ENCODE data around the gene FLAD1.

- TF ChIP-seq FOXP4 (CRISPR knock-in tag; IDR thresholded peaks at IDR 0.05) (no peak), SMAD3 (CRISPR knock-in tag; IDR thresholded peaks at IDR 0.05; ENCODE audit: borderline replicate concordance) (no peak; the same call in 1 of the 2 replicates), ESRRA (CRISPR knock-in tag; IDR thresholded peaks at IDR 0.05; ENCODE audit: borderline replicate concordance) (no peak), CREB1 (CRISPR knock-in tag; IDR thresholded peaks at IDR 0.05) (no peak)
- TF ChIP-seq, protein P1, sequence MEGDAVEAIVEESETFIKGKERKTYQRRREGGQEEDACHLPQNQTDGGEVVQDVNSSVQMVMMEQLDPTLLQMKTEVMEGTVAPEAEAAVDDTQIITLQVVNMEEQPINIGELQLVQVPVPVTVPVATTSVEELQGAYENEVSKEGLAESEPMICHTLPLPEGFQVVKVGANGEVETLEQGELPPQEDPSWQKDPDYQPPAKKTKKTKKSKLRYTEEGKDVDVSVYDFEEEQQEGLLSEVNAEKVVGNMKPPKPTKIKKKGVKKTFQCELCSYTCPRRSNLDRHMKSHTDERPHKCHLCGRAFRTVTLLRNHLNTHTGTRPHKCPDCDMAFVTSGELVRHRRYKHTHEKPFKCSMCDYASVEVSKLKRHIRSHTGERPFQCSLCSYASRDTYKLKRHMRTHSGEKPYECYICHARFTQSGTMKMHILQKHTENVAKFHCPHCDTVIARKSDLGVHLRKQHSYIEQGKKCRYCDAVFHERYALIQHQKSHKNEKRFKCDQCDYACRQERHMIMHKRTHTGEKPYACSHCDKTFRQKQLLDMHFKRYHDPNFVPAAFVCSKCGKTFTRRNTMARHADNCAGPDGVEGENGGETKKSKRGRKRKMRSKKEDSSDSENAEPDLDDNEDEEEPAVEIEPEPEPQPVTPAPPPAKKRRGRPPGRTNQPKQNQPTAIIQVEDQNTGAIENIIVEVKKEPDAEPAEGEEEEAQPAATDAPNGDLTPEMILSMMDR (IDR thresholded peaks at IDR 0.05): no peak
Observed at GRCh38 chr1:154971341-154971998, 11.7 kb upstream of the FLAD1 start.
